Raji (cell line): ENCODE results near the gene LUC7L3.

Experiments used
- POLR2A ChIP-seq: IDR thresholded peaks from 2 replicates; pipeline ENCODE4 v1.6.1; 2011; ENCODE audit warnings: low read depth, low read length, control low read depth; ENCODE audit not compliant: insufficient read depth

Gene LUC7L3

DNA sequence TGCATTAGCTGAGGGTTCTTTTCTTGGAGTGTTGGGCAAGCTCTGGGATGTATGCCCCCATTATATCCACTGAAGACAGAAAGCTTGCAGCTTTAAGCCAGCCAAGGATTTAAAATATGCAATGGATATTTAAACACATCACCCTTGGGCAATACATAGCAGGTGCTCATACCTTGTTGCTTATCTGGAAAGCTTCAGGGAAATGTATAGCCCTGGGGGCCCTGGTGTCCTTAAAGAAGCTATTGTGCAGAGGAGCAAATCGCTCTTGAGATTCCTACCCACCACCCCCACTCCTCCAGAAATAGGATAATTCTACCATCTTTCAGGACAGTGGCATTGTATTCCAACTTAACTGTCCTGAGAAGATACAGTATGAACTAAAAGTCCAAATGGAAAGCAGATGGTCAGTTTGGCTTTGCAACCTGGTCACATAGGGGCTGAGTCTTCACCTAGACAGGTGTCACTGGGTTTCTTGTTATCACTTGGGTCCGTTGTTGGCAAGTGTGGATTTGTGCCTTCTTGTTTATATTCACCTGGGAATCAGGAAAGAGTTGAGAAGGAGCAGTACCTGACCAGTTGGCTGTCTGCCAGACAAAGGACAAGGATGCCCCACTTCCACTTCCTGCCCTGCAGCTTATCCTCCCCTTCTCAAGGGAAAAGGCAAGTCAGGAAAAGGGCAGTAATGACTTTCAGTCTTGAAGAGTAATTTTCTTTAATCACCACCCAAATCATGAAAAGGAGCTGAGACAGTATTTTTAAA lies 44.5 kb downstream of the LUC7L3 start:
- TF ChIP-seq POLR2A, result no peak

DNA sequence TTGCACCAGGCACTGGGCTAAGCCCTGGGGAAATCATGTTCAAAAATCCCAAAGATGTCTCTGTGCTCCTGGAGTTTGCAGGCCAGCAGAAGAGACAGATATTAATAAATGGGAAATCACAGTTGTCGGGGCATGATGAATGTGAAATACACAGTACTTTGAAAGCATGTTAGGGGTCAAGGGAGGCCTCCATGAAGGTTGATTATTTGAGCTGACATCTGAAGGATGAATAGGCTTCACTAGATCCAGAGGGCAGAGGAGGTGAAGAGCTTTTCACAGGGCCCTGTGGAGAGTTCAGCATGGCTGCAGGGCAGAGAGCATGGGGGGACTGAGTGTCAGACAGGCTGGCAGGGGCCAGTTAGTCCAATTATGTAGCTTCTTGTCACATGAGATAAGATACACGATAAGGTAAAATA lies 45.3 kb downstream of the LUC7L3 start:
- no peak for TF ChIP-seq POLR2A

DNA sequence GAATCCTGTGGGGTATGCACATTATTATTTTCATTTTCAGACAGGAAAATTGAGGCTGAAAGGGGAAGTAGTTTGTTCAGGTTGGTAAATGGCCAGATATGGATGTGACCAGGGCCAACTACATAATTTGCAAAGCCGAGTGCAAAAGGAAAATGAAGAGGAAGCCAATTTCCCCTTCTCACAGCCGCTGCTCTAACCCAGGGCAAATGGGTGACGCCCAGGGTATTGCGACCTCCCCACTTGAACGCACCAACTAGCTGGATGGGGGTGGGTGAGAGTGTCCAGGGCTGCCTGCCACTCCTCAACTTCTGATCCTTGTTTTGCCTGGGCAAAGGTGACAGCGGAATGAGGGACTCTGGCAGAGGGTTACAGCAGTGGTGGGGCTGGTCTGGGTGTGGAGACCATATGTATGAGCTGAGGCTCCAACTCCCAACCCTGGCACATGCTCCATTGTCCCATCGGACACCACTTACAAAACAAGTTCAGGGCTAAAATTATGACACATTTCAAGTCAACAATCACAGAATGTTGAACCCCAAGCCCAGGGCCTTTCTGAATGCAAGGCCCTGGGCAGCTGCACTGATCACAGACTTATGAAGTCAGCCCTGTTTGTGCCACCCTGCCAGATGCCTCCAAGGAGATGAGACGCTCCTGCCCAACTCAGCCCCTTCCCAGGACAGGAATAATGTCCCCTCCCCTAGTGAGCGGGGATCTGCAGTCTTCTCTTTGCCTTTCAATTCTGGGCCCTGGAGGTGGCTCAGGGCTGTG lies 46.2 kb downstream of the LUC7L3 start:
- TF ChIP-seq POLR2A, result peak; percentile 39; the same call in 1 of the 2 replicates

DNA sequence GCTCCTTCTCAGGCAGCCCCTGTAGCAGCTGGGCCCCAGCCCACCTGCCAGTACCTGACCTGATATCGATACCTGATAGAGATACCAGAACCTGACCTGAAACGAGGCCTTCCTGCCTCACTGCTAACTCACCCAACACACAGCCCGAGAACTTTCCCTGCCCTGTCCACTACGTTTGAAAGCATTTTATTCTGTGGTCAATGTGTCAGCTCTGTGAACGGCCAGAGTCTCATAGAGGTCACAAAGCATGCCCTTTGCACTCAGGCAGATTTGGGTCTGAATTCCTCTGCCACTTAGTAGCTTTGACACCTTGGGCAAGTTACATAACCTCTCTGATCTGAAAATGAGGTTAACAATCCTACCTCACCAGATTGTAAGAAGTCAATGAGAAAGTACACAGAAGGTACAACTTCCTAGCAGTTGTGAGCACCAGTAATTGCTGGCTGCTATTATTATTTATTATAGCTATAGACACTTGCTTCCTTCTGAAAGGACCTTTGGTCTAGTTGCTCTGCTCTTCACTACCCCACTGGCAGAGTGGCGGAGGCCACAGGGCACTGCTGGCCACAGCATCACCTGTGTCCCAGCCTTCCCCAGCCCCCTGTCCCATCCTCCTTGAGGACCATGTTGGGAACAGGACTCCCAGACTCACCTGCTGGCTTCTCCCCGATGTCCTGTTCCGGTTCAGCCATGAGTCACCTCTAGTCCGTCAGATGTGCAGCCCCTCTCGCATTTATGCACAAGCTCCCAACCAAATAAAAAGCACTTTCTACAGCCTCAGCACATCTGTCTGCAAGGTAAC lies 47.0 kb downstream of the LUC7L3 start:
- TF ChIP-seq POLR2A, result no peak

DNA sequence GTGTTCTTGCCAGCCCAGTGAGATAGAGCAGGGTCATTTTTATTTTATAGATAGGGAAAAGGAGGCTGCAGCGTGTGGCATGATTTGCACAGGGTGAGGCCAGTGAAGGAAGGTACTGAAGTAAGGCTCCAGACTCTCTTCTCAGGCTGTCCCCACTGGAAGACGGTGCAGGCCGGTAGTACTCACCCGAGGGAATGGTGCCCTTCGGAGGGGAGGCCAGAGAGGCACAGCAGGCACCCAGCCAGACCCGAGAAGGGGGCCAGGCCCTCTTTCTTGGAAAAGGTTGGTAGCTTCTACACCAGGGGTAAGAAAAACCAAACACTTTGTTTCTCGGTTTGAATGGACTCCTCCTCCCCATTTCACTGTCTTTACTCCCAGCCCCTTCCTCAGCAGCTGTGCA lies 47.6 kb downstream of the LUC7L3 start:
- no peak for TF ChIP-seq POLR2A

DNA sequence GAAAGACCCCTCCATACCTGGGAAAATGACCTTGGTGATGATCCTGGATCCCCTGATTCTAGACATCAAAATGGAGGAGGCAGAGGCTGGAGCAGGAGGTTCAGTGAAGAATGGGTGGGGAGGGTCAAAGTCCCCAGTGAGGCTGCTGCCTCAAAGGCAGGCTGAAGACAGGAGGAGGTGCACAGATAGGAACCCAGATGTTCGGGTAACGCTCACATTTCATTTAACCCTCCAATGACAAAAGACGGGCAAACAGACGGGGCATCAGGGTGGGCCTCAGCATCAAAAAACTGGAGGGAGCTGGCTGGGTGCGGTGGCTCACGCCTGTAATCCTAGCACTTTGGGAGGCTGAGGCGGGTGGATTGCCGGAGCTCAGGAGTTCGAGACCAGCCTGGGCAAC lies 48.0 kb downstream of the LUC7L3 start, which contains the start of gene ANKRD40CL:
Gene ANKRD40CL, minus strand, starts transcription at position 73 of the 400 bp plus-strand sequence. CDS start 605 bp downstream, outside the sequence.
- no peak for TF ChIP-seq POLR2A

DNA sequence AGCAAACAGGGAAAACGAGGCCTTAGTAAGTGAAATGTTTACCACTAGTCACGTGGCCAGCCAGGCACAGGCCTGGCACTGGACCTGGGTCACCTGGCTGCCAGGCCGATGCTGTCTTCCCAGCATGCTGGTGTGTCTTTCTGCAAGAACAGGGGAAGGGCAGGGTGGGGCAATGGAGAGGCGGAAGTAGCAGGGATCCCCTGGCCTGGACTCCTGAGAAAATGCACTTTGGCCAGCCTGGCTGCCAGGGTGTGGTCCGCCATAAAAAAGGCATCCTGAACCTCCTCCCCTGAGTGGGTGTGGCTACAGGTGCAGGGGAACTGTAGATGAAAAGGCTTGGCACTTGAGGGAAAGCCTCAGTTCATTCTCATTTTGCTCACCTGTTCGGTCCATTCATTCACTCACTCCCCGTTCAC lies 49.0 kb downstream of the LUC7L3 start:
- no peak for TF ChIP-seq POLR2A

DNA sequence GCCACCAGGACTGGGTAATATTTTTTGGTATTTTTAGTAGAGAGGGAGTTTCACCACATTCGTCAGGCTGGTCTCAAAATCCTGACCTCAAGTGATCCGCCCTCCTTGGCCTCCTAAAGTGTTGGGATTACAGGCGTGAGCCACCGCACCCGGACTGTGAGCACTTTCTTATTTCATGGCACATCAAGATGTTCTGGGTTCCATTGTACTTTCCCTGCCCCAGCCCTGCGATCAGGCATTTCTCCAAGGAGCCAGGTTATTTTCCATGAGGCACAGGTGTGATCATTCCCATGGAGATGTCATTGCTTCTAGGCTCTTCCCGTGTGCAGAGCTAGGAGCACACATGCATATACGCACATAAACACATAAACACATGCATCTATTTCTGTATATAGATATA lies 50.5 kb downstream of the LUC7L3 start:
- no peak for TF ChIP-seq POLR2A

DNA sequence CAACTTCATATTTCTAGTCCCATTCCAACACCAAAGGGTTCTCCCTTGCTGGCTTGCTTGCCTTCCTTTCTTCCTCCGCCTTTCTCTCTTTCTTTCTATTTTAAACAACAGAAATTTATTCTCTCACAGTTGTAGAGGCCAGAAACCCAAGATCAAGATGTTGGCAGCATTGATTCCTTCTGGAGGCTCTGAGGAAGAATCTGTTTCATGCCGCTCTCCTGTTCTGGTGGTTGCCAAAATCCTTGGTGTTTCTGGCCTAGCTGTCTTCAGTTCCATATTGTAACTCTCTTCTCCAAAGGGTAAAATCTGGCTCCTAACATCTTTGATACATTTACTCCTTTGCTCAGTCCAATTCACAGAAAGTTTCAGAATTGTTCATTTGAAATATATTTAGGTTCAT lies 50.9 kb downstream of the LUC7L3 start:
- no peak for TF ChIP-seq POLR2A

DNA sequence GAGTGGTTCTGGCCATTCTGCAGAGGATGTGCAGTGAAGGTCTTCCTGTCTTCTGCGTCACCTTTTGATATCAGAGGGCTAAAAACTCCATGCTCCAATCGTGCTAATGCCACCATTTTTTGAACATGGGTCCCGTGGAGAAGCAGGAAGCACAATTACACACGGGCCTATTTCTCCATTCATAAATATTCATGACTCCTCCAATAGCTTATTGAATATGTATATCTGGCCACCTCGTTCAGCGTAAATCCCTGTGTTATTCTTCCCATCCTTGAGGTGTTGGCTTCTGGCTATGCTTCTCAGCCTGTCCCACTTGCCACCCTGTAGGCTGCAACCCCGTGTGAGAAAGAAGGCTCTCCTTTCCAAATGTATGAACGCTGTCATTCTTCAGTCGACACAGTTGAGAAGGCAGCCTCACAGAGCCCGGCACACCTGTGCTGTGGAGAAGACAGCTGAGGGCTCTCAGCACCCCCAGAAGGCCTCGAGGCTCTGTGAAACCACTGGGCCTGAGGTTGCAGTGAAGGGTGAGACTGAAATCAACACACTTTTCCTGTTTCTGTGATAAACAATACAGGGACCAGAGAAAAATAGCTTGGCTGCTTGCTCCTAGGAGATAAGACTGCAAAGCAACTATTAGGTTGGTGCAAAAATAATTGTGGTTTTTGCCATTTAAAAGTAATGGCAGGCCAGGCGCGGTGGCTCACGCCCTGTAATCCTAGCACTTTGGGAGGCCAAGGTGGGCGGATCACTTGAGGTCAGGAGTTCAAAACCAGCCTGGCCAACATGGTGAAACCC lies 52.8 kb downstream of the LUC7L3 start:
- no peak for TF ChIP-seq POLR2A

DNA sequence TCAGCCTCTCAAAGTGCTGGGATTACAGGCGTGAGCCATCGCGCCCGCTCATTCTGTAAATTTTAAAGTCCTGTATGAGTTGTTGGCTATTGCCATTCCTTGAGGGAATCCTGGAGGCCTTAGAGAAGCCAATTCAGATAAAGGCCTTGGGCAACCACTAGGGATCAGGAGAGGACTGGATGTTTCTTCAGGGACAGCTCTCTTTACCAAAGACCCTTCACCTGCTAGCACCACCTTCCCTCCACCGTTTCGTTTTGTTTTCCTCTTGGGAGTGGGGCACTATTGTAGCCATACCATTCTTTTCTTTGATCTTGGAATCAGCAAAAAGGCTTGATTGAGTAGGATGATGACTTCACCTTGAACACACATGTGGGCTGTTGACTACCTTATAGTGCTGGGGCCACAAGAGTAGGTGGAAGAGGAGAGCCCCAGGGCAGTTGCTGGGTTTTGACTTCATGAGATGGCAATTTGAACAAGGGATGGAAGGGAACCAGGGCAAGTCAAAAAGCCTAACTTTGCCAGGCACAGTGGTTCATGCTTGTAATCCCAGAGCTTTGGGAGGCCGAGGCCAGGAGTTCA lies 54.9 kb downstream of the LUC7L3 start:
- TF ChIP-seq POLR2A, result no peak

DNA sequence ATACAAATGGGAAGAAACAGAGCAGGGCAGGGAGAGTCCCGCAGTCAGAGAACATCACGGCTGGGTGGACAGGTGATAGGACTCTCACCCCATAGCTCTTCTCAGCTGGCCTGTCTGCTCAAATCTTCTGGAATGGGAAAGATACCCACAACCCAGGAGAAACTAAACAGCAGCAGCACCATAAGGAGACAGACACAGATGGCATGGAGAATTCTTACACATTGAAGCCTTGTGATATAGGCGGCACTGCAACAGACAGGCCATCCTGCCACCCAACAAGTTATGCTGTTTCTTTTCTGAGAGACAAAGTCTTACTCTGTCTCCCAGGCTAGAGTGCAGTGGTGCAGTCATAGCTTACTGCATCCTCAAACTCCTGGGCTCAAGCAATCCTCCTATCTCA lies 56.5 kb downstream of the LUC7L3 start:
- no peak for TF ChIP-seq POLR2A

DNA sequence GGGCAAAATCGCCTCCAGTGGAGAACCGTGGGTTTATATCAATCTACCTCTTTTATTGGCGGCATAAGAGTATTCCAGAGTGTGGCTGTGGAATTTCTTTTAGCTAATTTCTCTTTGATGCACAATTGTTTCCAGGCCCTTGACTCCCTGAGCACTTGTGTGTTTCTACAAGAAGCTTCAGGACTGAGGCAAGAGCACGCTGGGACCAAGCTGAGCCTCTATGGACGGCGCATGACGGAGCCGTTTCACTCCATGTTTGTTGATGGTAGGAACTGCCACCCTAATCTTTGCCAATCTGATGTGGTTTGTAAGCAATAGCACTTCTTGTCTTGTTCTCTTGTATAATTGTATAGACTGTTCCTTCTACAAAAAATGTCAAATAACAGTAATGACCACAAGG lies 59.1 kb downstream of the LUC7L3 start:
- TF ChIP-seq POLR2A, result no peak

DNA sequence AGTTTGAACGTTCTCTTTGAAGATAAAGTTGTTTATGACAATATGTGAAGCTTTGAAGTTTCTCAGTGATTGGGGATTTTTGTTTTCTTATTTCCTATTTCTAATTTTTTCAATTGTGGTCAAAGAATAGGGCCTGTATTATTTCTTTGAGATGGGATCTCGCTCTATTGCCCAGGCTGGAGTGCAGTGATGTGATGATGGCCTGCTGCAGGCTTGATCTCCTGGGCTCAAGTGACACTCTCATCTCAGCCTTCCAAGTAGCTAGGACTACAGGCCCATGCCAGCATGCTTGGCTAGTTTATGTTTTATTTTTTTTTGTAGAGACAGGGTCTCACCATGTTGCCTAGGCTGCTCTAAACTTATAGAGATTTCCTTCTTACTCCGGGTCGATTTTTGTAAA lies 59.6 kb downstream of the LUC7L3 start:
- TF ChIP-seq POLR2A, result no peak
